Loucy (cell line): ENCODE measurements around the gene CUL9.

Source experiments
- H2AFZ ChIP-seq: fragments of 200-600 bp; sonication (generic); 2 replicates; pipeline ENCODE4 v1.6.0; 2016; ENCODE audit warnings: antibody characterized with exemption, mild to moderate bottlenecking, low read length, moderate library complexity
- H3F3A ChIP-seq: fragments of 200-600 bp; 2 replicates; pipeline ENCODE4 v1.6.0; 2016; ENCODE audit warnings: antibody characterized with exemption, low read depth, mild to moderate bottlenecking
- H3K27me3 ChIP-seq: fragments of 200-600 bp; sonication (generic); 2 replicates; pipeline ENCODE4 v1.6.1; 2014; ENCODE audit warnings: low read length, mild to moderate bottlenecking; ENCODE audit not compliant: insufficient read depth, poor library complexity, severe bottlenecking
- H3K36me3 ChIP-seq: fragments of 200-600 bp; sonication (generic); 2 replicates; pipeline ENCODE4 v1.6.1; 2016; ENCODE audit warnings: low read length; ENCODE audit not compliant: insufficient read depth
- H3K4me1 ChIP-seq: fragments of 200-600 bp; sonication (generic); 2 replicates; pipeline ENCODE4 v1.5.1; 2014; ENCODE audit warnings: low read length, mild to moderate bottlenecking; ENCODE audit not compliant: insufficient read depth, poor library complexity, severe bottlenecking
- H3K4me2 ChIP-seq: fragments of 200-600 bp; sonication (generic); 2 replicates; pipeline ENCODE4 v1.6.0; 2014; ENCODE audit warnings: antibody characterized with exemption, low read length, low read depth, mild to moderate bottlenecking; ENCODE audit not compliant: poor library complexity, severe bottlenecking
- H3K4me3 ChIP-seq: fragments of 200-600 bp; sonication (generic); 2 replicates; pipeline ENCODE4 v1.5.1; 2014; ENCODE audit warnings: low read length, mild to moderate bottlenecking, mixed read lengths; ENCODE audit not compliant: poor library complexity, severe bottlenecking
- H3K79me2 ChIP-seq: fragments of 200-600 bp; sonication (generic); 2 replicates; pipeline ENCODE4 v1.6.1; 2014; ENCODE audit warnings: low read length; ENCODE audit not compliant: insufficient read depth
- H3K9ac ChIP-seq: fragments of 200-600 bp; sonication (generic); 2 replicates; pipeline ENCODE4 v1.6.0; 2014; ENCODE audit warnings: mild to moderate bottlenecking, low read depth, low read length, moderate library complexity; ENCODE audit not compliant: poor library complexity, severe bottlenecking
- H3K9me2 ChIP-seq: fragments of 200-600 bp; sonication (generic); replicated peaks from 2 replicates; pipeline ENCODE4 v1.6.1; 2016; ENCODE audit warnings: low read depth, low read length, mixed read lengths
- H3K9me3 ChIP-seq: fragments of 200-600 bp; sonication (generic); 2 replicates; pipeline ENCODE4 v1.6.1; 2014; ENCODE audit warnings: mild to moderate bottlenecking, antibody characterized with exemption, low read length, low read depth; ENCODE audit not compliant: insufficient read depth
- H4K20me1 ChIP-seq: fragments of 200-600 bp; sonication (generic); 2 replicates; pipeline ENCODE4 v1.6.0; 2014; ENCODE audit warnings: antibody characterized with exemption, low read length, mild to moderate bottlenecking; ENCODE audit not compliant: insufficient read depth, poor library complexity, severe bottlenecking
- CTCF ChIP-seq: fragments of 200-600 bp; sonication (generic); conservative IDR thresholded peaks from 2 replicates; pipeline ENCODE4 v1.5.1; 2014; ENCODE audit warnings: mild to moderate bottlenecking, antibody characterized with exemption, low read length
- EZH2phosphoT487 ChIP-seq: fragments of 200-600 bp; IDR thresholded peaks from 2 replicates; pipeline ENCODE4 v1.6.1; 2018; ENCODE audit warnings: antibody characterized with exemption, mild to moderate bottlenecking, moderate library complexity, borderline replicate concordance

The CUL9 gene

GRCh38 chr6:43147691-43148477 lies 34.1 kb upstream of the CUL9 start:
- H3K36me3 ChIP-seq = peaks cover 6% of the 10 kb centered on the region; the same call in 1 of the 2 replicates
- peaks cover 5% of the 10 kb centered on the region for H3K4me1 ChIP-seq
- H3K9me3 ChIP-seq = no peaks in the 10 kb centered on the region
- H3K79me2 ChIP-seq = no peaks in the 10 kb centered on the region
- no peaks in the 10 kb centered on the region for H4K20me1 ChIP-seq
- H2AFZ ChIP-seq = no peak overlapping the region
- H3F3A ChIP-seq = no peaks in the 10 kb centered on the region
- no peak overlapping the region for H3K4me3 ChIP-seq
- H3K9me2 ChIP-seq = no peaks in the 10 kb centered on the region
- TF ChIP-seq CTCF (no peak), EZH2phosphoT487 (no peak)
- no peak overlapping the region for H3K9ac ChIP-seq
- H3K4me2 ChIP-seq = no peak overlapping the region
- no peaks in the 10 kb centered on the region for H3K27me3 ChIP-seq

GRCh38 chr6:43149265-43149664 lies 32.7 kb upstream of the CUL9 start:
- Histone ChIP-seq H2AFZ (no peak overlapping the region), H3F3A (no peaks in the 10 kb centered on the region), H4K20me1 (no peaks in the 10 kb centered on the region), H3K36me3 (peaks cover 5% of the 10 kb centered on the region; the same call in 1 of the 2 replicates), H3K9me2 (no peaks in the 10 kb centered on the region), H3K79me2 (no peaks in the 10 kb centered on the region), H3K4me3 (no peak overlapping the region), H3K4me1 (no peaks in the 10 kb centered on the region), H3K27me3 (no peaks in the 10 kb centered on the region), H3K4me2 (no peak overlapping the region), H3K9me3 (no peaks in the 10 kb centered on the region), H3K9ac (no peak overlapping the region)
- TF ChIP-seq EZH2phosphoT487 (no peak), CTCF (no peak)

- H3K9ac ChIP-seq = no peak overlapping the region
- H3K4me3 ChIP-seq = no peak overlapping the region
- H3K9me3 ChIP-seq = no peaks in the 10 kb centered on the region
- no peaks in the 10 kb centered on the region for H3F3A ChIP-seq
- peaks cover 1% of the 10 kb centered on the region; the same call in 1 of the 2 replicates for H3K36me3 ChIP-seq
- H3K27me3 ChIP-seq = no peaks in the 10 kb centered on the region
- H3K4me1 ChIP-seq = no peaks in the 10 kb centered on the region
- no peaks in the 10 kb centered on the region for H3K79me2 ChIP-seq
- TF ChIP-seq EZH2phosphoT487 (no peak), CTCF (no peak)
- no peak overlapping the region for H3K4me2 ChIP-seq
- no peaks in the 10 kb centered on the region for H3K9me2 ChIP-seq
- no peak overlapping the region for H2AFZ ChIP-seq
- H4K20me1 ChIP-seq = no peaks in the 10 kb centered on the region
Observed at GRCh38 chr6:43150051-43150751, 31.8 kb upstream of the CUL9 start.
